Endodermal cell (in vitro differentiated cells): ENCODE measurements around the gene PRH2. TPM values are rescaled to one million over a fixed set of nuclear protein-coding genes. Genes with fewer than 3 reads are reported as not detected.

ENCODE experiments used
- DNase-seq: peaks from one replicate; pipeline ENCODE4 v3.0.0-alpha.2; 2017
- H3K27ac ChIP-seq: 2 replicates; pipeline ENCODE4 v1.5.1; 2013; ENCODE audit warnings: mild to moderate bottlenecking, low read depth, low read length, moderate library complexity
- H3K27me3 ChIP-seq: 2 replicates; pipeline ENCODE4 v1.6.1; 2013; ENCODE audit warnings: mild to moderate bottlenecking, low read length, moderate library complexity; ENCODE audit not compliant: insufficient read depth, control insufficient read depth, poor library complexity, severe bottlenecking
- H3K36me3 ChIP-seq: 2 replicates; pipeline ENCODE4 v1.7.0; 2013; ENCODE audit warnings: mild to moderate bottlenecking, low read length, moderate library complexity; ENCODE audit not compliant: control insufficient read depth, insufficient read depth
- H3K4me1 ChIP-seq: one replicate; pipeline ENCODE4 v1.7.0; 2013; ENCODE audit warnings: low read length; ENCODE audit not compliant: control insufficient read depth, insufficient read depth
- H3K4me3 ChIP-seq: 2 replicates; pipeline ENCODE4 v1.5.1; 2013; ENCODE audit warnings: mild to moderate bottlenecking, low read length, moderate library complexity
- H3K9ac ChIP-seq: 2 replicates; pipeline ENCODE4 v1.6.1; 2013; ENCODE audit warnings: mild to moderate bottlenecking, low read length, moderate library complexity; ENCODE audit not compliant: poor library complexity, severe bottlenecking; ENCODE audit errors: extremely low read depth
- H3K9me3 ChIP-seq: 2 replicates; pipeline ENCODE4 v1.6.1; 2013; ENCODE audit warnings: mild to moderate bottlenecking, low read length, moderate library complexity; ENCODE audit not compliant: control insufficient read depth
- H3K27ac Mint-ChIP-seq: 2 replicates; pipeline ENCODE4 v1.8.0; 2020; ENCODE audit warnings: mixed read lengths
- H3K27me3 Mint-ChIP-seq: 2 replicates; pipeline ENCODE4 v1.8.0; 2021; ENCODE audit warnings: mild to moderate bottlenecking, mixed read lengths; ENCODE audit not compliant: insufficient read depth
- H3K36me3 Mint-ChIP-seq: 2 replicates; pipeline ENCODE4 v1.8.0; 2020; ENCODE audit warnings: low read depth, mixed read lengths
- H3K4me1 Mint-ChIP-seq: 2 replicates; pipeline ENCODE4 v1.8.0; 2020; ENCODE audit warnings: mixed read lengths
- H3K4me3 Mint-ChIP-seq: 2 replicates; pipeline ENCODE4 v1.8.0; 2020; ENCODE audit warnings: mild to moderate bottlenecking, moderate library complexity, mixed read lengths
- H3K9me3 Mint-ChIP-seq: 2 replicates; pipeline ENCODE4 v1.8.0; 2020; ENCODE audit warnings: mild to moderate bottlenecking, mixed read lengths
- WGBS, 2 experiments: methylation state at CpG; one replicate each; pipeline versions ENCODE4 v1.1.5 to v1.1.7; 2013; ENCODE audit warnings: missing lambda C conversion rate in 2 of 2, mixed read lengths in 1 of 2; ENCODE audit not compliant: insufficient coverage in 1 of 2, insufficient read length in 1 of 2; 5-methylcytosine and 5-hydroxymethylcytosine counted together
- total RNA-seq, 2 donors: library from RNA; stranded (reverse); fragmentation: NEBNext Ultra II Directional in 1 of 2; extraction: Animal tissue kit (Norgen Biotek cat#: 25700) in 1 of 2; gene quantifications; 2 replicates in 1 of 2; 3 replicates in 1 of 2; pipeline ENCODE4 v1.2.1, GENCODE V29; 2021
- TF ChIP-seq, protein P1 (sequence below): fragments of 200-600 bp; sonication (generic); conservative IDR thresholded peaks from 2 replicates; pipeline ENCODE4 v1.5.0; 2021; ENCODE audit warnings: antibody characterized with exemption, mild to moderate bottlenecking

PRH2 gene
- total RNA-seq, 2 donors from 2014 or later, result 1.2 TPM; not detected in 1

DNA sequence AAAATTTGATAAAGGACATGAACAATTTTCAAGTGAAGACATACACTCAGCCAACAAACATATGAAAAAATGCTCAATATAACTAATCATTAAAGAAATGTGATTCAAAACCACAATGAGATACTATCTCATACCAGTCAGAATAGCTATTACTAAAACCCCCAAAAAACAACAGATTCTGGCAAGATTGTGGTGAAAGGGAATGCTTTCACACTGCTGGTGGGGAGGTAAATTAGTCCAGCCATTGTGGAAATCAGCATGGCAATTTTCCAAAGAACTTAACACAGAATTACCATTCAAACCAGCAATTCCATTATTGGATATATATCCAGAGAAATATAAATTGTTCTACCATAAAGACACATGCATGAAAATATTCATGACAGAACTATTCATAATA lies 28.7 kb downstream of the PRH2 start:
- Mint-ChIP-seq H3K36me3 (peaks cover 38% of the 10 kb centered on the region), H3K27me3 (no peaks in the 10 kb centered on the region), H3K9me3 (peaks cover 28% of the 10 kb centered on the region), H3K4me1 (peaks cover 5% of the 10 kb centered on the region), H3K27ac (no peak overlapping the region), H3K4me3 (no peak overlapping the region)
- Histone ChIP-seq H3K4me3 (no peak overlapping the region), H3K36me3 (no peaks in the 10 kb centered on the region), H3K4me1 (no peaks in the 10 kb centered on the region), H3K27me3 (no peaks in the 10 kb centered on the region), H3K27ac (no peak overlapping the region), H3K9ac (no peak overlapping the region), H3K9me3 (no peaks in the 10 kb centered on the region)
- TF ChIP-seq, protein P1, sequence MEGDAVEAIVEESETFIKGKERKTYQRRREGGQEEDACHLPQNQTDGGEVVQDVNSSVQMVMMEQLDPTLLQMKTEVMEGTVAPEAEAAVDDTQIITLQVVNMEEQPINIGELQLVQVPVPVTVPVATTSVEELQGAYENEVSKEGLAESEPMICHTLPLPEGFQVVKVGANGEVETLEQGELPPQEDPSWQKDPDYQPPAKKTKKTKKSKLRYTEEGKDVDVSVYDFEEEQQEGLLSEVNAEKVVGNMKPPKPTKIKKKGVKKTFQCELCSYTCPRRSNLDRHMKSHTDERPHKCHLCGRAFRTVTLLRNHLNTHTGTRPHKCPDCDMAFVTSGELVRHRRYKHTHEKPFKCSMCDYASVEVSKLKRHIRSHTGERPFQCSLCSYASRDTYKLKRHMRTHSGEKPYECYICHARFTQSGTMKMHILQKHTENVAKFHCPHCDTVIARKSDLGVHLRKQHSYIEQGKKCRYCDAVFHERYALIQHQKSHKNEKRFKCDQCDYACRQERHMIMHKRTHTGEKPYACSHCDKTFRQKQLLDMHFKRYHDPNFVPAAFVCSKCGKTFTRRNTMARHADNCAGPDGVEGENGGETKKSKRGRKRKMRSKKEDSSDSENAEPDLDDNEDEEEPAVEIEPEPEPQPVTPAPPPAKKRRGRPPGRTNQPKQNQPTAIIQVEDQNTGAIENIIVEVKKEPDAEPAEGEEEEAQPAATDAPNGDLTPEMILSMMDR, result no peak
- DNase-seq, result no peak

DNA sequence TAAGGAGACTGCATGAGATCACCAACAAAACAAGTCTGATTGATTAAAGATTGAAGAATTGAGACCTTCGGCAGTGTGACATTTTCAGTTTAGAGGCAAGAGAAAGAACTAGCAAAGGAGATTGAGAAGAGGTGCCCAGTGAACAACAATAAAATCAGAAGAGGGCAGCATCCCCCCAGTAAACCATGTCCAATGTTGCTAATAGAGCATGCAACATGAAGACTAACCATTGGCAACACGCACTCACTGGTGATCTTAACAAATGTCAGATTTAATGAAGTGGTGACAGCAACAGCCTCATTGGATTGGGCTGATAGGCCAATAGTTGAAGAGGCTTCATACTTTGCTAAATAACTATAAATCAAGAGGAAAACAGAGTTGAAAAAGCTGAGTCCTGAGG lies 30.8 kb downstream of the PRH2 start:
- H3K4me3 ChIP-seq, result no peak overlapping the region
- no peak overlapping the region for H3K4me3 Mint-ChIP-seq
- no peak overlapping the region for H3K27ac Mint-ChIP-seq
- DNase-seq, result no peak
- WGBS, 2 experiments, result 75 to 94% methylated on average over 2 of the region's 2 CpGs
- no peak overlapping the region for H3K9ac ChIP-seq
- no peaks in the 10 kb centered on the region for H3K36me3 ChIP-seq
- H3K9me3 ChIP-seq, result no peaks in the 10 kb centered on the region
- H3K27ac ChIP-seq, result no peak overlapping the region
- no peaks in the 10 kb centered on the region for H3K27me3 Mint-ChIP-seq
- TF ChIP-seq, protein P1, result no peak
- peaks cover 6% of the 10 kb centered on the region for H3K4me1 Mint-ChIP-seq
- peaks cover 24% of the 10 kb centered on the region for H3K9me3 Mint-ChIP-seq
- H3K36me3 Mint-ChIP-seq, result peaks cover 37% of the 10 kb centered on the region
- H3K4me1 ChIP-seq, result no peaks in the 10 kb centered on the region
- no peaks in the 10 kb centered on the region for H3K27me3 ChIP-seq

DNA sequence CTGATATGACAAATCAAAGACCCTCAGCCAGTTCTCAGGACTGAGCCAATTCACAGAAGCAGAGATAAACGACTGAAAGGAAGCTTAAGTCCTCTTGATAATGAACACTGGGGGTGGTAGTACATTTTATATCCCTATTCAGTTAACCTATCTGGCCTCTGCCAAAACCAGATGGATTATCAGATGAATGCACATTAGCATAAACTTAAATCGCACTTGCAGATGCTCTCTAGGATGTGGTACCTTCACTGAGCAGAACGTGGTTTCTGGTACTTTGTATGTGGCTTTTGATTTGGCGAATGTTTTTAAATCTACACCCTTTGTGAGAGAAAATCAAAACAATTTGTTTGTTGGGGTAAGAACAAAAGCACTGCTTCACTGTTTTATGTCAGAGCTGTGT lies 31.2 kb downstream of the PRH2 start:
- no peaks in the 10 kb centered on the region for H3K27me3 Mint-ChIP-seq
- H3K4me1 ChIP-seq, result no peaks in the 10 kb centered on the region
- H3K36me3 ChIP-seq, result no peaks in the 10 kb centered on the region
- H3K27ac Mint-ChIP-seq, result no peak overlapping the region
- no peak overlapping the region for H3K4me3 Mint-ChIP-seq
- H3K27me3 ChIP-seq, result no peaks in the 10 kb centered on the region
- H3K27ac ChIP-seq, result no peak overlapping the region
- H3K4me1 Mint-ChIP-seq, result peaks cover 6% of the 10 kb centered on the region
- H3K9me3 Mint-ChIP-seq, result peaks cover 20% of the 10 kb centered on the region
- peaks cover 34% of the 10 kb centered on the region for H3K36me3 Mint-ChIP-seq
- H3K9me3 ChIP-seq, result no peaks in the 10 kb centered on the region
- no peak overlapping the region for H3K4me3 ChIP-seq
- H3K9ac ChIP-seq, result no peak overlapping the region
- no peak for DNase-seq
- TF ChIP-seq, protein P1, result no peak
- 82% methylated on average over 4 of the region's 4 CpGs; no CpG with 5 or more reads in 1 of the 2 experiments for WGBS, 2 experiments
